CD14-positive monocyte (primary cell): Measurements from ENCODE around the gene CTU2. TPM values are rescaled to one million over a fixed set of nuclear protein-coding genes. Genes with fewer than 3 reads are reported as not detected.
A peak's percentile ranks its signal among the peaks of the same experiment; 100 is the strongest.

Source experiments
- DNase-seq, 3 donors: peaks; one replicate each; pipeline ENCODE4 v3.0.0-alpha.2; 2011 to 2022
- H2AFZ ChIP-seq: 2 replicates; pipeline ENCODE4 v1.6.0; 2012; ENCODE audit warnings: mild to moderate bottlenecking, low read depth, low read length, inconsistent platforms; ENCODE audit not compliant: insufficient read depth, poor library complexity, severe bottlenecking
- H3K27ac ChIP-seq, 2 donors: 1 replicate in 1 of 2; 2 replicates in 1 of 2; pipeline ENCODE4 v1.5.1; 2012 to 2013; ENCODE audit warnings: low read length in 2 of 2, control low read depth in 1 of 2, inconsistent platforms in 1 of 2, low read depth in 1 of 2, mild to moderate bottlenecking in 1 of 2
- H3K27me3 ChIP-seq, 2 donors: one replicate each; pipeline versions ENCODE4 v1.6.0 to v1.6.1; 2011 to 2013; ENCODE audit warnings: low read length in 2 of 2; ENCODE audit not compliant: control insufficient read depth in 2 of 2, insufficient read depth in 2 of 2
- H3K36me3 ChIP-seq, 2 donors: replicated peaks in 1 of 2; 1 replicate in 1 of 2; 2 replicates in 1 of 2; pipeline versions ENCODE4 v1.5.1 to v1.6.1; 2012 to 2013; ENCODE audit warnings: low read length in 2 of 2, control low read depth in 1 of 2, inconsistent platforms in 1 of 2, mild to moderate bottlenecking in 1 of 2; ENCODE audit not compliant: insufficient read depth in 2 of 2, control insufficient read depth in 1 of 2
- H3K4me1 ChIP-seq, 2 donors: 1 replicate in 1 of 2; 2 replicates in 1 of 2; pipeline versions ENCODE4 v1.5.1 to v1.6.1; 2012 to 2013; ENCODE audit warnings: low read length in 2 of 2, control low read depth in 1 of 2, inconsistent platforms in 1 of 2, mild to moderate bottlenecking in 1 of 2, moderate library complexity in 1 of 2; ENCODE audit not compliant: insufficient read depth in 2 of 2, control insufficient read depth in 1 of 2
- H3K4me2 ChIP-seq: replicated peaks from 2 replicates; pipeline ENCODE3; 2012; ENCODE audit warnings: low read length, moderate library complexity, mild to moderate bottlenecking; ENCODE audit not compliant: poor library complexity, severe bottlenecking; ENCODE audit errors: extremely low read depth
- H3K4me3 ChIP-seq, 3 experiments: fragments of 200-600 bp in 1 of 3; sonication (generic) in 1 of 3; replicated peaks in 1 of 3; 1 replicate in 2 of 3; 2 replicates in 1 of 3; pipeline ENCODE4 v1.5.1; 2011 to 2013; ENCODE audit warnings: low read length in 3 of 3, mild to moderate bottlenecking in 3 of 3, control low read depth in 2 of 3, low read depth in 2 of 3, inconsistent platforms in 1 of 3, moderate library complexity in 1 of 3
- H3K79me2 ChIP-seq: 2 replicates; pipeline ENCODE4 v1.6.0; 2012; ENCODE audit warnings: mild to moderate bottlenecking, control low read depth, inconsistent platforms, low read length, moderate library complexity; ENCODE audit not compliant: insufficient read depth
- H3K9ac ChIP-seq: 2 replicates; pipeline ENCODE4 v1.6.0; 2017; ENCODE audit warnings: low read length, mild to moderate bottlenecking; ENCODE audit not compliant: insufficient read depth, poor library complexity, severe bottlenecking
- H3K9me3 ChIP-seq, 2 donors: replicated peaks in 1 of 2; 1 replicate in 1 of 2; 2 replicates in 1 of 2; pipeline versions ENCODE4 v1.5.1 to v1.6.1; 2012 to 2013; ENCODE audit warnings: low read length in 2 of 2, control low read depth in 1 of 2; ENCODE audit not compliant: control insufficient read depth in 1 of 2, insufficient read depth in 1 of 2
- H4K20me1 ChIP-seq: 2 replicates; pipeline ENCODE4 v1.6.0; 2012; ENCODE audit warnings: mild to moderate bottlenecking, low read length, control low read depth, moderate library complexity; ENCODE audit not compliant: insufficient read depth
- H3K27ac Mint-ChIP-seq, 7 donors: one replicate each; pipeline ENCODE4 v1.8.0; 2020; ENCODE audit warnings: mild to moderate bottlenecking in 7 of 7, mixed read lengths in 7 of 7, moderate library complexity in 6 of 7, inconsistent platforms in 2 of 7
- H3K27me3 Mint-ChIP-seq, 3 donors: one replicate each; pipeline ENCODE4 v1.8.0; 2021 to 2022; ENCODE audit warnings: low read depth in 3 of 3, mild to moderate bottlenecking in 3 of 3, mixed read lengths in 3 of 3, moderate library complexity in 3 of 3, inconsistent platforms in 1 of 3
- H3K36me3 Mint-ChIP-seq, 2 donors: one replicate each; pipeline ENCODE4 v1.8.0; 2020; ENCODE audit warnings: mixed read lengths in 2 of 2, inconsistent platforms in 1 of 2, mild to moderate bottlenecking in 1 of 2
- H3K4me1 Mint-ChIP-seq: one replicate; pipeline ENCODE4 v1.8.0; 2020; ENCODE audit warnings: mild to moderate bottlenecking, mixed read lengths
- H3K4me3 Mint-ChIP-seq, 2 donors: one replicate each; pipeline ENCODE4 v1.8.0; 2020; ENCODE audit warnings: mild to moderate bottlenecking in 2 of 2, mixed read lengths in 2 of 2, moderate library complexity in 1 of 2
- H3K9me3 Mint-ChIP-seq, 7 donors: one replicate each; pipeline ENCODE4 v1.8.0; 2020 to 2022; ENCODE audit warnings: mixed read lengths in 7 of 7, mild to moderate bottlenecking in 6 of 7, moderate library complexity in 6 of 7, inconsistent platforms in 2 of 7
- CTCF ChIP-seq: fragments of 200-600 bp; IDR thresholded peaks from one replicate; pipeline ENCODE4 v1.8.0; 2022; ENCODE audit warnings: antibody characterized with exemption, mild to moderate bottlenecking
- WGBS: methylation state at CpG from one replicate; pipeline ENCODE4 v1.1.5; 2013; ENCODE audit warnings: missing lambda C conversion rate; ENCODE audit not compliant: insufficient coverage; 5-methylcytosine and 5-hydroxymethylcytosine counted together
- intact Hi-C, 2 donors: fragments of 100-400 bp; cut with micrococcal nuclease; formaldehyde crosslinking; loops; one replicate each; pipeline versions ENCODE4 v1.15.0 to v1.15.1; 2023
- polyA plus RNA-seq, 3 donors: library from polyadenylated mRNA; depleted of rRNA in 1 of 3; unstranded in 2 of 3; stranded (reverse) in 1 of 3; fragments of 300-500 nt in 2 of 3; fragments of >200 nt in 1 of 3; fragmentation: Illumina TruSeq in 2 of 3; gene quantifications; 1 replicate in 2 of 3; 2 replicates in 1 of 3; pipeline ENCODE4 v1.2.3, GENCODE V29; 2012 to 2021

The CTU2 gene
- polyA plus RNA-seq, 3 donors = 5.9 to 10.3 (median 7.5) TPM

GRCh38 chr16:88716601-88717001, 10.3 kb downstream of the CTU2 start:
- Histone ChIP-seq H3K4me2 (no peak overlapping the region), H4K20me1 (peaks cover 95% of the 10 kb centered on the region), H3K79me2 (no peaks in the 10 kb centered on the region), H3K9me3 (no peaks in the 10 kb centered on the region), H3K4me1 (no peaks in the 10 kb centered on the region), H3K27me3 (no peaks in the 10 kb centered on the region), H3K36me3 (peaks cover 77 to 85% of the 10 kb centered on the region in 2 donors), H3K4me3 (no peak overlapping the region), H3K9ac (no peak overlapping the region), H2AFZ (no peak overlapping the region), H3K27ac (no peak overlapping the region)
- 99% methylated on average over 15 of the region's 21 CpGs for WGBS
- H3K9me3 Mint-ChIP-seq = no peaks in the 10 kb centered on the region
- DNase-seq = no peak
- peaks cover 54 to 80% of the 10 kb centered on the region in 2 donors for H3K36me3 Mint-ChIP-seq
- H3K27me3 Mint-ChIP-seq = no peaks in the 10 kb centered on the region
- no peak overlapping the region for H3K27ac Mint-ChIP-seq
- no peak overlapping the region for H3K4me3 Mint-ChIP-seq
- intact Hi-C loops = no loop called here
- no peaks in the 10 kb centered on the region for H3K4me1 Mint-ChIP-seq
- no peak for TF ChIP-seq CTCF

- peaks cover 63 to 93% of the 10 kb centered on the region in 2 donors for H3K36me3 Mint-ChIP-seq
- Histone ChIP-seq H2AFZ (no peak overlapping the region), H3K36me3 (peaks cover 92 to 100% of the 10 kb centered on the region in 2 donors), H3K27me3 (no peaks in the 10 kb centered on the region), H3K27ac (no peak overlapping the region), H3K9me3 (no peaks in the 10 kb centered on the region), H3K9ac (no peak overlapping the region), H3K79me2 (no peaks in the 10 kb centered on the region), H4K20me1 (peaks cover 86% of the 10 kb centered on the region), H3K4me2 (no peak overlapping the region), H3K4me1 (no peaks in the 10 kb centered on the region), H3K4me3 (no peak overlapping the region)
- no peaks in the 10 kb centered on the region for H3K4me1 Mint-ChIP-seq
- no peaks in the 10 kb centered on the region for H3K27me3 Mint-ChIP-seq
- no peaks in the 10 kb centered on the region for H3K9me3 Mint-ChIP-seq
- DNase-seq = no peak
- H3K4me3 Mint-ChIP-seq = no peak overlapping the region
- intact Hi-C loops = no loop called here
- TF ChIP-seq CTCF = no peak
- H3K27ac Mint-ChIP-seq = peak overlapping the region in 3 of 7 donors; percentile 12 to 46 (median 42)
- 89% methylated on average over 11 of the region's 11 CpGs for WGBS
These were observed 11.9 kb downstream of the CTU2 start for GRCh38 chr16:88718178-88718577.
